HG02943 (cell line): ENCODE results near the gene PTBP1.
"Not testable (repeated sequence)": the region's sequence is repeated elsewhere in the genome, so short reads cannot be mapped to it uniquely, and the experiment has no call there.

Experiments used
- ATAC-seq: cut with Tn5 transposase; IDR thresholded peaks from one replicate; pipeline ENCODE4 v1.9.1; 2021; ENCODE audit warnings: mild to moderate bottlenecking, low read depth, moderate library complexity; ENCODE audit not compliant: unreplicated experiment

The PTBP1 gene

DNA sequence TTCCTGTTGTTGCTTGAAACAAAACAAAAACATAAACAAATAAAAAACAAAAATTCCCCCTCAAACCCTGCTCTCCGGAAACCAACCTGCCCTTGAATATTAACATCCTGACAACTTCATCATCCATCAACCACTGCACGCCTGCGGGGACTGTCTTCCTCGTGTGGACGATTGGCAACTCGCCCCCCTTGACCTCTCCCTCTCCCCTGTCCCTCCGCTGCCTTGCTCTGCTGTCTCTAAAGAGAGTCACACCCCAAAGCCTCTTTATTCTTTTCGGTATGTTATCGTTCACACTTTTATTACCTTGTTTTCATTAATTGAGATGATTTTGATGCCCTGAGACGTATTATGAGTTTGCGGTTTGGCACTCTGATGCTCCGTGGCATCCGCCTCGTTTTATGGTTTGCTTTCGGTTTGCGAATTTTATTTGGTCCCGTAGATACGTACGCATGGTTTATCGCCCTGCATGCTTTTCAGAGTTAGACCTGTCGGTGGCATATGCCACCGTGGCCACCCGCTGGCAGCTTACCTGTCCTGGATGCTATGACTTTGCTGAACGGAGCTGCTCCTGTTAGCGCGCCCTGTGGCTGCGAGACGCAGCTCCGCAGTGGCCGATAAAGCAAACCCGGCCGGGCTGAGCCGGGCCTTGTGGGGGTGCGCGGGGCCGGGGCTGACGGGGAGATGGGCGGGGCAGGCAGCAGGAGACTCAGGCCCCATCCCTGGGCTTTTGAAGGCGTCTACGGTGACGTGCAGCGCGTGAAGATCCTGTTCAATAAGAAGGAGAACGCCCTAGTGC is 10.6 kb downstream of the PTBP1 start:
- no peak for ATAC-seq

DNA sequence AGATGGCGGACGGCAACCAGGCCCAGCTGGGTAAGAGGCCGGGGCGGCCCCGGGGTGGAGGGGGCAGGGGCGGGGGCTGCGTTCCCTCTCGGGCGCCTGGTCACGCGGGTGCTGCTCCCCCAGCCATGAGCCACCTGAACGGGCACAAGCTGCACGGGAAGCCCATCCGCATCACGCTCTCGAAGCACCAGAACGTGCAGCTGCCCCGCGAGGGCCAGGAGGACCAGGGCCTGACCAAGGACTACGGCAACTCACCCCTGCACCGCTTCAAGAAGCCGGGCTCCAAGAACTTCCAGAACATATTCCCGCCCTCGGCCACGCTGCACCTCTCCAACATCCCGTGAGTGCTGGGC is 11.1 kb downstream of the PTBP1 start:
- no peak for ATAC-seq

DNA sequence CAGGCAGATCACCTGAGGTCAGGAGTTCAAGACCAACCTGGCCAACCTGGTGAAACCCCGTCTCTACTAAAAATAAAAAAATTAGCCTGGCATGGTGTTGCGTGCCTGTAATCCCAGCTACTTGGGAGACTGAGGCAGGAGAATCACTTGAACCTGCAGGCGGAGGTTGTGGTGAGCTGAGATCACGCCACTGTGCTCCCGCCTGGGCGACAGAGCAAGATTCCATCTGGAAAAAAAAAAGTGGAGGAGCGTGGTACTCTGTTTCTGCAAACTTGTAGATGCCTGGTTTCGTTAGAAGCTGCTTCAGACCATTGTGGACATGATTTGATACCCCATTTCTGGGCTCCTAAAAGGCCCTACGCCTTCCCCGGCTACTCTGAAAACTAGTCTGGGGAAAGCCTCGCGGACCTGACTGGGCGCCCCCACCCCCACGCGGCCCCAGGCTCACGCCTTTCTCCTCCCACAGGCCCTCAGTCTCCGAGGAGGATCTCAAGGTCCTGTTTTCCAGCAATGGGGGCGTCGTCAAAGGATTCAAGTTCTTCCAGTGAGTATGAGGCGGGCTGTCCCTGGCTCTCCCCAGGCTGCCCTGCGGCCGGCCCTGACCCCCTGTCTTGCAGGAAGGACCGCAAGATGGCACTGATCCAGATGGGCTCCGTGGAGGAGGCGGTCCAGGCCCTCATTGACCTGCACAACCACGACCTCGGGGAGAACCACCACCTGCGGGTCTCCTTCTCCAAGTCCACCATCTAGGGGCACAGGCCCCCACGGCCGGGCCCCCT is 13.0 kb downstream of the PTBP1 start:
- no peak for ATAC-seq

DNA sequence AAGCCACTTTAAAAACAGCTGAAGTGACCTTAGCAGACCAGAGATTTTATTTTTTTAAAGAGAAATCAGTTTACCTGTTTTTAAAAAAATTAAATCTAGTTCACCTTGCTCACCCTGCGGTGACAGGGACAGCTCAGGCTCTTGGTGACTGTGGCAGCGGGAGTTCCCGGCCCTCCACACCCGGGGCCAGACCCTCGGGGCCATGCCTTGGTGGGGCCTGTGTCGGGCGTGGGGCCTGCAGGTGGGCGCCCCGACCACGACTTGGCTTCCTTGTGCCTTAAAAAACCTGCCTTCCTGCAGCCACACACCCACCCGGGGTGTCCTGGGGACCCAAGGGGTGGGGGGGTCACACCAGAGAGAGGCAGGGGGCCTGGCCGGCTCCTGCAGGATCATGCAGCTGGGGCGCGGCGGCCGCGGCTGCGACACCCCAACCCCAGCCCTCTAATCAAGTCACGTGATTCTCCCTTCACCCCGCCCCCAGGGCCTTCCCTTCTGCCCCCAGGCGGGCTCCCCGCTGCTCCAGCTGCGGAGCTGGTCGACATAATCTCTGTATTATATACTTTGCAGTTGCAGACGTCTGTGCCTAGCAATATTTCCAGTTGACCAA is 13.7 kb downstream of the PTBP1 start:
- ATAC-seq: no peak

DNA sequence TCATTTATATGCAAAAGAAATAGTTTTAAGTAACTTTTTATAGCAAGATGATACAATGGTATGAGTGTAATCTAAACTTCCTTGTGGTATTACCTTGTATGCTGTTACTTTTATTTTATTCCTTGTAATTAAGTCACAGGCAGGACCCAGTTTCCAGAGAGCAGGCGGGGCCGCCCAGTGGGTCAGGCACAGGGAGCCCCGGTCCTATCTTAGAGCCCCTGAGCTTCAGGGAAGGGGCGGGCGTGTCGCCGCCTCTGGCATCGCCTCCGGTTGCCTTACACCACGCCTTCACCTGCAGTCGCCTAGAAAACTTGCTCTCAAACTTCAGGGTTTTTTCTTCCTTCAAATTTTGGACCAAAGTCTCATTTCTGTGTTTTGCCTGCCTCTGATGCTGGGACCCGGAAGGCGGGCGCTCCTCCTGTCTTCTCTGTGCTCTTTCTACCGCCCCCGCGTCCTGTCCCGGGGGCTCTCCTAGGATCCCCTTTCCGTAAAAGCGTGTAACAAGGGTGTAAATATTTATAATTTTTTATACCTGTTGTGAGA is 14.3 kb downstream of the PTBP1 start:
- no peak for ATAC-seq

DNA sequence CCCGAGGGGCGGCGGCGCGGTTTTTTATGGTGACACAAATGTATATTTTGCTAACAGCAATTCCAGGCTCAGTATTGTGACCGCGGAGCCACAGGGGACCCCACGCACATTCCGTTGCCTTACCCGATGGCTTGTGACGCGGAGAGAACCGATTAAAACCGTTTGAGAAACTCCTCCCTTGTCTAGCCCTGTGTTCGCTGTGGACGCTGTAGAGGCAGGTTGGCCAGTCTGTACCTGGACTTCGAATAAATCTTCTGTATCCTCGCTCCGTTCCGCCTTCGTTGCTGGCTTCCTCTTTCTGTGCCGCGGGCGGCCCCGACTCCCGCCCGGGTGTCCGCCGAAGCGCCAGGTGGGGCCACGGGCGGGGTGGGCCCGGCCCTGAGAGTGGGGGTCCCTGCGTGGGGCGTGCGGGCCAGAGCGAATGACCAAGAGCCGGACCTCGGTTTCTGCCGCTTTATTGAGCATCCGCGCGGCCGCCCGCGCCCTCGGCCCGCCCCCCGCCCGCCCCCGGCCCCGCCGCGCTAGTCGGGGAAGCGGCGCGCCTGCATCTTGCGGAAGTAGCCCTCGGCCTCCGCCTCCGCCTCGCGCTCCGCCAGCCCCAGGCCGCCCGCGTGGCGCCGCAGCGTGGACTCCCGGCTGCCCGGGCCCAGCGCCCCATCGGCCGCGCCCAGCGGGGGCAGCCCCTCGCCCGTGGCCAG is 14.9 kb downstream of the PTBP1 start:
- no peak for ATAC-seq

DNA sequence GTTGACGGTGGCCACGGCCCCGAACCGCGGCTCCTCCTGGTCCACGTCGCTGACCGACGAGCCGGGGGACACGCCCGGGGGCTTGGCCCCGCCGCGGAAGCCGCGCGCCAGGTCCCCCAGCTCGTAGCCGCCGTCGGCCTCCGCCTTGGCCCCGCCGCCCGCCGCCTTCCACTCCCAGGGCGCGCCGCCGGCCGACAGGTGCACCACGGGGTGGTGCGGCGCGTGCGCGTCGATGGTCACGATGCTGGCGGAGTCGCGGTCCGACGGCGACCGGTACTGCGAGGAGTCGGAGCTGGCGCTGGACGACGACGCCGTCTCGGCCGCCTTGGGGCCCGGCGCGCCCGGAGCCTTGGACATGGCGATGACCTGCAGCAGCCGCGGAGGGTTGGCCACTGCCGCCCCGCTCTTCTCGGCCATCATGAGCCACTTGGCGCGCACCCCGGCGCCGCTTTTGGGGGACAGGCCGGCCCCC is 15.5 kb downstream of the PTBP1 start:
- ATAC-seq: no peak

DNA sequence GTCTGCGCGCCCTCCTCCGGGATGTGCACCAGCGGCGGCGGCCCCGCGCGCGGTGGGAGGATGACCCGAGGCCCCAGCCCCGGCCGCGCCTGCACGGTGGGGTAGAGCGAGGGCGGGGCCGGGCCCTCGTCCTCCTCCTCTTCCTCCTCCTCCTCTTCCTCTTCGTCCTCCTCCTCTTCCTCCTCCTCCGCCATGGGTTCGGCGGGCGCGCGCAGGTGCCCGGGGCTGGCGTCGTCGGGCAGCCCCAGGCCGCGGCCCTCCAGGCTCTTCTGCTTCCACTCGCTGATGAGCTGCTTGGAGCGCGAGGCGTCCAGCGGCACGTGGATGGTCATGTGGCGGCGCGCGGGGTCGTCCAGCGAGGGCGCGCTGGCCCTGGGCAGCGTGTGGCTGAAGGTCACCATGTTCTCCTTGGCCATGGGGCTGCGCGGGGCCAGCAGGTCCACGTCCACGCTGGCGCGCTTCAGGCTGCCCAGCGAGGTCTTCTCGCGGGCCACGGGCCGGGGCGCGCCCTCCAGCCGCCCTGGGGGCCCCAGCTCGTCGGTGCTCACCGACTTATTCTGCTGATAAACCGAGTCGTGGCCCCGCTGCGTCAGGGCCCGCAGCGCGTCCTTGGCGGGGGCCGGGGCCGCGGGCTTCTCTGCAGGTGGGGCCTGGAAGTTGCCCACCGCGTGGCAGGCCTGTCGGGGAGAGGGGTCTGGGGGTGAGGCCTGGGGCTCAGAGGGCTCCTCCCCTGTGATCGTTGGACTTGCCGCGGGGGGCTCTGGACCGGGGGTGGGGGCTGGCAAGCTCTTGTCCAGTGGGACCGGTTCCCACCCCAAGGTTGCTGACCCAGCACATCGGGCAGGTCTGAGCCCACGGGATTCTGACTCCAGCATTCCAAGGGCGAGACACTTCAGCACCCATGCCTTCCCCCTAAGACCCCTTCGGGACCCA is 16.2 kb downstream of the PTBP1 start:
- ATAC-seq: no peak

DNA sequence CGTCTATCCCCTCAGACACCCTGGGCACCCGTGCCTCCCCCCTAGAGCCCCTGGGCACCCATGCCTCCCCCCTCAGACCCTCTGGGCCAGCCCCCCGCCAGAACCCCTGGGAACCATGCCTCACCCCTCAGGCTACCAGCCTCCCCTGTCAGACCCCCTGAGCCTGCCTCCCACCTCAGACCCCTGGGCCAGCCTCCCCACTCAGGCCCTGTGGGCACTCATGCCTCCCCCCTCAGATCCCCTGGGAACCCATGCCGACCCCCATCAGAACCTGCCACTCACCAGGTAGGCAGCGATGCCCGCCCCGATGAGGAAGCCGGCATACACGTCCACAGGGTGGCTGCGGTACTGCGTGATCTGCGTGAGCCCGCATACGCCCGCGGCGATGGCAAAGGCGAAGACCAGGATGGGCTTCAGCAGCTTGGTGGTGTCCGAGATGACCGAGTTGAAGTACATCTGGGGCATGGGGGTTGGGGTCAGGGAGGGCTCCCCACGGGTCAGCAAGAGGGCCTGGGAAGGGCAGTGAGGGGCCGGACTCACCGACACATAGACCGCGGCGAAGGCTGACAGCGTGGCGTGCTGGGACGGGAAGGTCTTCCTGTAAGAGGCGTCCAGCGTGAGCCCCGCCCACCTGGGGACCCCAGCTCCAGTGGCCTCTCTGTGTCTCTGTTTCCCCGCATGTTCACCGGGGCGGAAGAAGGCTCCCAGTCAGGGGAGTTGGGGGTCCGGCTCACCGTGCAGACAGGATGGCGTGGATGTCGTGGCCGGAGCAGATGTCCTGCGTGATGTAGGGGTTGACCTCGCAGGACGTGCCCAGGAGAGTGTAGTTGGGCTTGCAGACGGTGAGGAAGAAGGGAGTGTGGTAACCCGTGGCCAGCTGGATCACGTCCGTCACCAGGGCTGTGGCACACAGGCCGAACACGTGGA is 17.2 kb downstream of the PTBP1 start:
- no peak for ATAC-seq

DNA sequence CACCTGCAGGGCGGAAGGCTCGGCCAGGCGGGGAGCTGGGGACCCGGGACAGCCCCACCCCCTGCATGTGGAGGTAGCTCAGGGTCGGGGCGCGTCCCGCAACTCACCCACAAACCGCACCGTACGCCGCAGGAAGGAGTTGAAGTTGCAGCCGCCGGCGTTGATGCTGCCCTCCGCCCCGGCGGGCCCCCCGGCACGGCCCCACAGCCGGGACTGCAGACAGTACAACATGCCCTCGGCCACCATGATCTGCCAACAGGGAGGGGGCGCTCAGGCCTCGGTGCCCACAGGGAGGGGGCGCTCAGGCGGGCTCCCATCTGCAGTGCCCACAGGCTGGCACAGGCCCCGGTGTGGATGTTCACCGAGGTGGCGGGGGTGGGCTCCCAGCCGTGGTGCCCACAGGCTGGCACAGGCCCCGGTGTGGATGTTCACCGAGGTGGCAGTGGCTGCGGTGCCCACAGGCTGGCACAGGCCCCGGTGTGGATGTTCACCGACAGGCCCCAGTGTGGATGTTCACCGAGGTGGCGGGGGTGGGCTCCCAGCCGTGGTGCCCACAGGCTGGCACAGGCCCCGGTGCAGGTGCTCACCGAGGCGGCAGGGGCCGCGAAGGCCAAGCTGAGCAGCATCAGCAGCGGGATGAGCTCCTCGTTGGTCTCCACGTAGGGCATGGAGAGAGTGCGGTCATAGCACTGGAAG is 18.0 kb downstream of the PTBP1 start:
- no peak for ATAC-seq

DNA sequence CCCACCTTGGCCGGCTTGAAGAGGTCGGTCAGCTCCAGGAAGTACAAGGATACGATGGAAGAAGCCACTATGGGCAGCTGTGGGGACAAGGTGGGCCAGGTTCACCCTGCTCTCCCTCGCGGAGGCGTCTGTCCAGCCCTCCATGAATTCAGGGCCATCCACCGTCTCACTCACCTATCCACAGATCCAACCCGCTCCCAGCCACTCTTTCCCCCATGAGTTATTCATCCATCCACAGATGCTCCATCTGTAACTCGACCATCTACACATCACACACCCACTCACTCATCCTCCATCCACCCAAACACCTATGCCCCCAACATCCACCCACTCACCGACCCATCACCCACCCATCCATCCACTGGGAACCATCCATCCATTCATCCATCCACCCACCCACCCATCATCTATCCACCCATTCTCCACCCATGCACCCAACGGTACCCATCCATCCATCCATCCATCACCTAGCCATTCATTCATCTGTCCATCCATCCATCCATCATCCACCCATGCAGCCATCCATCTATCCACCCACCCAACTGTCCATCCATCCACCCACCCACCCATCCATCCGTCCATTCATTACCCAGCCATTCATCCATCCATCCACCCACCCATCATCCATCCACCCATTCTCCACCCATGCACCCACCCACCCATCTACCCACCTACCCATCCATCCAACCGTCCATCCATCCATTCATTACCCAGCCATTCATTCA is 18.7 kb downstream of the PTBP1 start:
- no peak for ATAC-seq

DNA sequence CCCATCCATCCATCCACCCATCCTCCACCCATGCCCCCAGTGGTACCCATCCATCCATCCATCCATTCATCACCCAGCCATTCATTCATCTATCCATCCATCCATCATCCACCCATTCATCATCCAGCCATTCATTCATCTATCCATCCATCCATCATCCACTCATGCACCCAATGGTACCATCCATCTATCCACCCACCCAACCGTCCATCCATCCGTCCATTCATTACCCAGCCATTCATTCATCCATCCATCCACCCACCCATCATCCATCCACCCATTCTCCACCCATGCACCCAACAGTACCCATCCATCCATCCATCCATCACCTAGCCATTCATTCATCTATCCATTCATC is 19.2 kb downstream of the PTBP1 start:
- no peak for ATAC-seq

DNA sequence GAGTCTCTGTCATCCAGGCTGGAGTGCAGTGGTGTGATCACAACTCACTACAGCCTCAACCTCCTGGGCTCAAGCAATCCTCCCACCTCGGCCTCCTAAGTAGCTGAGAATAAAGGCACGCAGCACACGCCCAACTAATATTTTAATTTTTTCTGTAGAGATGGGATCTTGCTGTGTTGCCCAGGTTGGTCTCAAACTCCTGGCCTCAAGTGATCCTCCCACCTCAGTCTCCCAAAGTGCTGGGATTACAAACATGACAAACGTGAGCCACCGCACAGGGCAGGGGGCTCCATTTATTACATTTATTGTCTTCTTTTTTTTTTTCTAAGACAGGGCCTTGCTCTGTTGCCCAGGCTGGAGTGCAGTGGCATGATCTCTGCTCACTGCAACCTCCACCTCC is 23.0 kb downstream of the PTBP1 start:
- ATAC-seq: not testable (repeated sequence)

DNA sequence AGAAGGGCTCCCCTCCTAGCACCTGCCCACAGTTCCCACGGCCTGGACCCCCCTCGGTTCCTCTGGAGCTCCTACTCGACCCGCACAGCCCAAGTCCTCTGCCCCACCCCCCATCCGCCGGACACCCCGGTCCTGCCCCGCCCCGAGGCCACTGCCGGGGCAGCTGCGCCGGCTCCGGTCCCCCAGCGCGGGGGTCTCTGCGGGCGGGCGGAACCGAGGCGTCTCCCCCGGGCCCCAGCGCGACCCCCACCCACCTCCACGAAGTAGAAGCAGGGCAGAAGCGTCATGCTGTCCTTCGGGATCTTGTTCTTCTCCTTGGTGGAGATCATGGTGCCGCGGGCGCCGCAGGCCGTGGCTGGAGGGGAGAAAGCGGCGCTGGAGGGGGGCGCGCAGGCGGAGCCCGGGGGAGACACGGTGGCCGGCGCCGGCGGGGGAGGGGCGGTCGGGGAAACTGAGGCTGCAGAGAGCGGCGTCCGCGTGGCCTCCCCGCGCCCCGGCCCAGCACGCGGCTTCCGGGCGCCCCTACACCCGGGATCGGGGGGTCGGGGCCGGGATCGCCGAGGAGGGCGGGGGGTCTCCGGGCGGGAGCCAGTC is 24.1 kb downstream of the PTBP1 start:
- ATAC-seq: no peak

DNA sequence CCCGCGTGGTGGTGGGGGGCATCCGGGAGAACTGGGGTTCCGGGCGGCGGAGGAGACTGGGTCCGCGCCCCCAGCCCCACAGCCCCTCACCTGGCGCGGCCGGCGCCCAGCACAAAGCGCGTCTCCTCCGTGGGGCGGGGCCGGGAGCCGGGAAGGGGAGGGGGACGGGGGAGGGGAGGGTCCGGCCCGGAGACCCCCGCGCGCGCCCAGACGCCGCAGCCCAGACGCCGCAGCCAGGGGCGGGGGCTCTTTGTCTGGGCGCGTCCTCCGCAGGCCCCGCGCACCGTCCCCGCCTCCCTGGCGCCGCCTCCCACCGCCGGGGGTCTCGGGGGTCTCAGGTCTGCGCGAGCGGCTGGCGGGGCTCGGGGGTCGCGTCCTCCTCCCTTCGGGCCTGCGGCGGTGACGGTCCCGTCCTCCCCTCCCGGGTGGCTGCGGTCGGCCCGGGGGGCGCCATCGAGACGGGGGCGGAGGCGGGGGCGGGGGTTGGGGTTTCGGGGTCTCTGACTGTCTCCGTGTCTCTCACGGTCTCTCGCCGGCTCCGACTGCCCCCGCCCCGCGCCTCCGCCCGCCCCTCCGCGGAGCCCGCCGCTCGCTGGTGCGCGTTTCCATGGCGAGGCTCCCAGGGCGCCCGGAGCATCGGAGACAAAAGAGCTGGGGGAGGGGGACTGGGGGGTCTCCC is 24.7 kb downstream of the PTBP1 start, which contains the start of gene PLPPR3:
Gene PLPPR3, minus strand, starts transcription at position 131 of the 679 bp plus-strand sequence. CDS start 396 bp downstream, outside the sequence.
- ATAC-seq: no peak

DNA sequence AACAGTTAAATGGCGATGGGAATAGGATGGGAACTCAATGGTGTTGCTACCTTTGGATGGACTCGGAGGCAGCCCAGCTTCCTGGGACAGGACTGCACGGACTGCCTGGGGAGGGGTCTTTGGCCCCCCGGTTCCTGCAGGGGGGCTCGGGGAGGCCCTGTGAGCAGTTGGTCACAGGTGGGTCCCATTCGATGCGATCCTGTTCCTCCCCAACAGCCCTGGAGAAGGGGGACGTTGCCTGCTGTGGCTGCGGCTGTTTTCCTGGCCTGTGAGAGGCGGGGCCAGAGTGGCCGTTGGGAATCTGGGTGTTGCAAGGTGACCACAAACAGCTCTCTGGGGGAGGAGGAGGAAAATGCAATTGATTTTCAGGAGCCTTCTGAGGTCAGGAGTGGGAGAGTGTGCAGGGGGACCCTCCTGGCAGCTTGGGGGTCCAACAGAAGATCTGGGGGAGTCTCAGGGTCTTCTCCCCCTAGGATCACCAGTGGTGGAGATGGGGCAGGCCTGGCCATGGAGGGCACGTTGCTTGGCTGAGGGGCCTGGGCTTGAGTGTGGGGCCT is 26.4 kb downstream of the PTBP1 start:
- no peak for ATAC-seq
